NCI-H2029 (cell line): ENCODE data around the gene SGCG.
"Not testable (repeated sequence)": the region's sequence is repeated elsewhere in the genome, so short reads cannot be mapped to it uniquely, and the experiment has no call there.

Experiments used
- DNase-seq: peaks from one replicate; lab custom pipeline; 2025; lab: John Stamatoyannopoulos, UW

Gene SGCG

GRCh38 chr13:23180711-23181110, at the start of gene SGCG:
SGCG (plus strand) TSS chr13:23180979; CDS start chr13:23203695, 22,716 bp downstream.
- no peak for DNase-seq

GRCh38 chr13:23134542-23134941, 46.2 kb upstream of the SGCG start:
- DNase-seq: no peak

DNA sequence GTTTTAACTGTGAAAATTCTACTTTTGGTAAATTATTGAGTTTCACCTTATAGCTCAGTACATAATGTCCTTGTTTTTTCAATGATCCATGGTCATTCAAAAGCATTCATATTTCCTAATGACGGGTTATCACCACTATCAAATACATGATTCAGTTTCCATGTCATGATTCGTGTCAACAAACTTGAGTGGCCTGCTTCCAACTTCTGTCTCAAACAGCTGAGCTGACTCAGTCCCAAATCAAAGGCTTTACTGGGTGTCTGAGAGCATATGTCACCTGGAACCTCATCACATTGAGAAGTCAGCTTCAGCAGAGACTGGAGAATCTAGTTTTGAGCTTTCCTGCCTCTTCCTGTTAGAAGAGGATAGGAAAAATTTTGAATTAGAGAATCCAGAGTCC, 40.3 kb upstream of the SGCG start:
- DNase-seq: no peak

DNA sequence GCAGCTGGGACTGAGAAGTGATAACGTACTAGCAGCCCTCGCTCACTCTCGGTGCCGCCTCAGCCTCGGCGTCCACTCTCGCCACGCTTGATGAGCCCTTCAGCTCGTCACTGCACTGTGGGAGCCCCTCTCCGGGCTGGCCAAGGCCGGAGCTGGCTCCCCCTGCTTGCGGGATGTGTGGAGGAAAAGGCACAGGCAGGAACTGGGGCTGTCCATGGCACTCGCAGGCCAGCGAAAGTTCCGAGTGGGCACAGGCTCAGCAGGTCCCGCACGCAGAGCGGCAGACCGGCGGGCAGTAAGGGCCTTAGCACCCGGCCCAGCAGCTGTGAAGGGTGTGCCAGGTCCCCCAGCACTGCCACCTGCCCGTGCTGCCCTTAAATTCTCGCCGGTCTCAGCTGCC, 38.8 kb upstream of the SGCG start:
- DNase-seq: no peak

- DNase-seq: not testable (repeated sequence)
Observed at GRCh38 chr13:23142607-23143006, 38.2 kb upstream of the SGCG start.

DNA sequence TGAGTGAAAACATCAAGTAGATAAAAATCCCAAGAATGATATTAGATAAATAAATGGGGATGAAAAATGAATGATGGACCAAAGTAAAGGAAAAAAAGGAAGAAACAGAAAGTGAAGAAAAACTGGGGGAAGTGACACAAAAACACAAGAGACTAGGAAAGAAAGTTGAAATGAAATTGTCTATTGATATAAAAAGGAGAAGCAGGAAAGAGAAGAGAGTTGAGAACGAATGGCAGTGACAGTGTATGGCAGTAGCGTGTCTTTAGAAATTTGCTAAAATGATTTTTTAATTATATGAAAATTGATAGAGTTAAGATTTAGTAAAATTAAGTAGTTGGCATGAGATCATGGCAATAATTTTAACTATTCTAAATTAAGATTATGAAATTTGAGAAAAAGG, 36.3 kb upstream of the SGCG start:
- DNase-seq: no peak

DNA sequence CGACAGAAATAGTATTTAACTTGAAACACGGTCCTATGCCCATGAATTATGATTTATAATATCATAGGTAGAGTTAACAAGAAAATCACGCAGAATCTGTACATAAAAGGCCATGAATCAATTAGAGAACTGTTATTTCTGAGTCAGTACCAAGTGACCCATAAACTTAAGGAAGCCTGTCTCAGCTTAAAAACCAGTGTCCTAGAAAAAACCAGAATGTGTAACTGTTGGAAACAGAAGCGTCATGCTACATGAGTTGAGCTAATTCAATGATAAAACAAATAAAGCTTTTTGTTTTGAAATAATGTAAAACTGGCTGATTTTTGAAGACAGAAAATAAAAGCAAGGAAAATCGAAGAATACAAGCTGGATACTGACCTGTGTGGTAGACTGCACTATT, 34.8 kb upstream of the SGCG start:
- DNase-seq: no peak

DNA sequence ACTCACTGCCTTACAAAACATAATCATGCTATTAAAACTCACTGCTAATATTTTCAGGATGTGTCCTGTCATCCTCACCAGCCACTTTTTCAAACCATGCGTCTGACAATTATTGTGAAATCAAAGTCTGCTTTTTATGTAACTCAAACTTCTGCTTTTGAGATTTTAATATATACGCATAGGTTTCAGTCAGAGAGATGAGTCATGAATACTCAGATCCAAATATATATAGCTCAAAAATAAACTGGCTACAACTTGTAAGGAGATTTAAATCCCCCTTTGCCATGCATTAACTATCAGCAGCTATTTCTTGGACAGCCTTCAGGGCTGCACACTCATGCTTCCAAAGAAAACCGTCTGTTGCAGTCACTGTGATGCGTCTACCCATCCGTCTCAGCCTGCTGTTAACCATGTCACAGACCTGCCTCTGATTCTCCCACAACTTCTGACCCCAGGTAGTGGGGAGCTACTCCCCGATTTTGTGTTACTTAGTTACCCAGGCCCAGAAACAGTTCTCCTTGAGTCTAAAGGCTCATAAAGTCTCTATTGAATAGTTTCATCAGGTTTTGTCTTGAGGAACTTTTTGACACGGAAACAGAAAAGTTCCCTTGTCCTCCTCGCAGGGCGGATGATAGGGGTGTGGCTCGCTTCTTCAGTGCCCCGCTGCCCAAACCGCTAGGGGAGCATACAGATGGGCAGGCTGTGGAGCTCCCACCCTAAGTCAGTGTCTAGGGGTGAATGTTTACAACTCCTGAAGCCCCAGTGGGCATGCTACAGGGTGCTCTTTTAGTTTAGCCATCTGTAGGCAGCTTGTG, 33.8 kb upstream of the SGCG start:
- DNase-seq: no peak

- no peak for DNase-seq
Observed at GRCh38 chr13:23147827-23148226, 33.0 kb upstream of the SGCG start.

DNA sequence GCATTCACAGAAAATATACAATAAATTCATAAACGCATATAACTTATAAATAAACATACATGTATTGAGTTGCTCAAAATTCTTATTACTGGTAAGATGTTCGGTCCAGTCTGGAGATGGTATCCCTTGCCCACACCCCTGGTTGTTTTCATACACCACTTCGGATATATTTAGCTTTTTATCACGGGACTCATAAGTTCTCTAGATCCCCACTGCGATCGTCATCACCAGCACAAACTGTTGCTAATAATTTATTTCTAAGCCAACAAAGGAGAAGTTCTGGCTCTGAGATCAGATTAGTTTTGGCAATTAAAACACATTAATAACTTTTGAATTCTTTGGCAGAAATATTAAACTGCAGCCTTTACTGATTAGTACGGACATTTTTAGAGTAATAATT, 23.0 kb upstream of the SGCG start:
- no peak for DNase-seq

- DNase-seq: no peak
Observed at GRCh38 chr13:23159205-23159759, 21.5 kb upstream of the SGCG start.

DNA sequence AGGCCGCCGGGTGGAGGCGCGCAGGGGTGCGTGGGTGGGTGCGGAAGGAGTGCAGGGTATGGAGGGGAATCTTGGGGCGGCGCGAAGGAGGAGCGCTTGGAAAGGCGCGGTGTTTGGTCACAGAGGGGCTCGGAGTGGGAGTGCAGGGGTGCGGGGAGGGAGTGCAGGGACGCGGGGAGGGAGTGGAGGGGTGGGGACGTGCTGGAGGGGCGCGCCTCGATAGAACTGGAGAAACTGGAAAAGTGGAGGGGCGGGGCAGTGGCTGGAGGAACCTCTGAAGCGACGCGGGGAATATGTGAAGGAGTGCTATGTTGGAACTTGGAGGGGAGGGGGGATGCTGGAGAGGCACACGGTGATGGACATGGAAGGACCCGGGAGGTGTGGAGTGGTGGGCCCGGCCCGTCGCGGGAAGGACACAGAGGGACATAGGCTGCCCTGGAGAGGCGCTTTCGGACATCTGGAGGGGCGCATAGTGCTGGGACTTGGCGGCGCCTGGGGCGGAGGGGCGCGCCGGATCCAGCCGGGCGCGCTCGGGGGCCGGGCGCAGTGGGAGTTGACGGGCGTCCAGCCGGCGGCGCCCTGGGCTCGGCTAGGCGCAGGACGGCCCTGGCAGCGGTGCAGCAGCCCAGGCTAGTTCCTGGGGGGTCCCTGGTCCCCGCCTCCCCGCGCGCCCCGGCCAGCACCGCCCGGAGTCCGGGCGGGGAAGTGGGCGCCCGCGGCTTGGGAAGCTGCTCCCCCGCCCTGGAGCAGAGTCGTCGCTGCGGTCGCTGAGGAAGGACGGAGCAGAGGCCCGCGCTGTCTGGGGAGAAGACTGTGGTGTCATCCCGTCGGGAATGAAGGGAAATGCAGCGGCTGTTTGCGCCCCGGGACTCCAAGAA, 20.8 kb upstream of the SGCG start:
- no peak for DNase-seq

GRCh38 chr13:23160638-23161480, 19.9 kb upstream of the SGCG start:
- DNase-seq: no peak

GRCh38 chr13:23161481-23161825, 19.3 kb upstream of the SGCG start:
- DNase-seq: no peak

DNA sequence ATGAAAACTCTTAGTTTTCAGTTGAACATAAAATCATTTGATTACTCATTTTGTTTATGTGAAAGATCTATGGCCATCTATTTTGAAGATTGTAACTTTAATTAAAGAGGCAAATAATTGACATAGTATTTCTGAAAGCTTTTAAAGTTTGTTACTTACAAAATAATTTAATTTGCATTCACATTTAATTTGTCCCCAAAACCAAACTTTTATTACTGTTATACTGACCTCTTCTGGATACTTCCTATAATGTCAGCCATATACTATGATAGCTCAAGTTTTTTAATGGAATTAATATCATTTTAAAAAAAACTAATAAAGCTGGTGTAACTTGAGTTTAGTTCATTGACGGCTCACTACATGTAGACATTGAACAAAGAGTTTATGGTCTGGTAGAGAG, 4.9 kb upstream of the SGCG start:
- no peak for DNase-seq

DNA sequence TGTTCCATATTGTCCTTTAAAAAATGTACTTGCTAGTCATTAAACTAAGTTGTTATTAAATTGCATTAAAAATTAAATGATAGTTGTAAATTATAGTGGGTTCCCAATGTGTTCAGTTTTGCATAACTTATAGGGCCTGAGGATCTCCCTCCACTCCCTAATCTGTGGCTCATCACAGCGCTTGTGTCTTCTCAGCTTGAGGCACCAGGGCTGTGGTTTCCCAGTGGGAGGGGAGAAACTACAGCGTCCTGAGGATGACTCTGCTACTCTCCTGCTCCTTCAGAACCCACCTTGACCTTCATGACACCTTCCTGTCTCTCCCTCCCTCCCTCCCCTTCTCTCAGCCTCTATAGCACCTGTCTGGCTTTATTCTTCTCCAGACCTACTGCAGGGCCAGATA, 1.4 kb downstream of the SGCG start:
- no peak for DNase-seq

DNA sequence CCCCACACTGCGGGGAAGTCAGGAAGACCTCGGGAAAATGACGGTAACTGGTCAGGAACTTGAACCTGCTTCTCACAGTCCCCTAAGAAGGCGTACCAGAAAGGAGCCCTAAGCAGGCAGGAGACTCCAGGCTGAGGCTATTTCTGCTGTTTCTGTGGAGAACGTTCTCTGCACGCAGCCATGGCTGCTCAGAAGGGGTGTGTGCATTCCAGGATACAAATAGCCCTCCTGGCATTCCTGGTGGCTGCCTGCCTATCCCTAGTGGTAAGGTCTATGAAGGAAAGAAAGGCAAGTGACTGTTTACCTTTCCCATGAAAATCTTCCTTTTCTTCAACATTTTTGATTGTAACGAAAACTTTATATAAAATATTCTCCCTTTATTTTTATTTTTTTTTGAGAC, 2.5 kb downstream of the SGCG start:
- no peak for DNase-seq

- no peak for DNase-seq
Observed at GRCh38 chr13:23185542-23185941, 4.8 kb downstream of the SGCG start.

DNA sequence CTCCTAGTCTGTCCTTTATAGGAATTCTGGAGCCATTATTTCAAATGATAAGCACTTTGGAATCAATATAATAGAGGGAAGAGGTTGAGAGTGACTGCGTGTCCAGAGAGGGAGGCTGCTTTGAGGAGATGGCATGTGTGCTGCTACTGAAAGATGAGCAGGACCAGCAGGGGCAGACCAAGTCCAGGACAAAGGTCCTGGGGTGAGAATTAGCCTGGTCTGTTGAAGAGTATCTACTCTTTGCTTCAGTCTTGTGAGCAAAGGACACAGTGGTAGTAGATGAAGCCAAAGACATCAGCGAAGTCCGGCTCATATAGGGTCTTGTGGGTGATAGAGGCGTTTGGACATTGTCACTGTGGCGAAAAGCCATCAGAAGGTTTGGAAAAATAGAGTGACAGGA, 21.1 kb downstream of the SGCG start:
- no peak for DNase-seq

- no peak for DNase-seq
Observed at GRCh38 chr13:23202383-23202782, 21.6 kb downstream of the SGCG start.

DNA sequence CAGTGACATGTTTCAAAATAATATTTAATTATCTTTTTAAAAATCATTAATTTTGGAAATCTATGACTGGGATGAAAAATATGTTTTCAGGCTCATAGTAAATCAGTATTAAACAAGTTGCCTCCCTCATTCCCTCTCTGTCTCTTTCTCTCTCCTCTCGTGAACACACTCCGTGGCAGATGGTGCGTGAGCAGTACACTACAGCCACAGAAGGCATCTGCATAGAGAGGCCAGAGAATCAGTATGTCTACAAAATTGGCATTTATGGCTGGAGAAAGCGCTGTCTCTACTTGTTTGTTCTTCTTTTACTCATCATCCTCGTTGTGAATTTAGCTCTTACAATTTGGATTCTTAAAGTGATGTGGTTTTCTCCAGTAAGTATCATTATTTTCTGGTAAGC, 22.7 kb downstream of the SGCG start:
- DNase-seq: no peak

DNA sequence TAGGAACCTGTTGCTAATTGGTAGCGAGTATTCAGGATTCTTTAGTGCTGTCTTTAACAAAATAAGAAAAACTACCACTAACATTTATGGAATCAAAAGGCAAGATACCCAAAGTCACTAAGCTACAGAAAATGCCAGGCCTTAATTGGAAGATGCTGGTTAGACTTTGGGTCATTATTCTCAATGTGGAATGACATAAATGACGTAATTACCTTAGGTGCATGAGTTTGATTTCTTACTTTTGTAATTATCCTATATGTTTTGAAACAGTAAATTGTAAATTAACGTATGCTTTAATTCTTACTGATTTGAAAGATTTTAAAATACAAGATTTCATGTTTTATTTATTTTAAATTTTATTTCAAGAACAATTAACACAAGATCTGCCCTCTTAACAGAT, 25.0 kb downstream of the SGCG start:
- DNase-seq: no peak
